ENCODE measurements around the gene SYT13.

SYT13 gene

DNA sequence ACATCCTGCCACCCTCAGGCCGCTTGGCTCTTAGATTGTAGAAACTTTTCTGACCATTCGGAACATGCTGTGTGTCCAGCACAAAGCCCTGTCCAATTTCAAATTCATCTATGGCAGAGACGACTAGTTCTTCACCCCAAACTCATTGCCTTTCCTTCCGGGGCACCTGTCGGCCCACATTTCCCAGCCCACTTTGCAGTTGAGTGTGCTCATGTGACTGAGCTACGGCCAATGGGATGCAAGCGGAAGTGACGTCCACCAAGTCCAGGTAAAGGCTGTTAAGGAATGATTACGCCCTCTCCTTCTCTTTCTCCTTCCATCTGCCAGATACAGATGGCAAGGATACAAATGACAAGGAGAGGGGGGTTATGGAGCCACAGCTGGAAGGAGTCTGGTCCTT, 32.5 kb downstream of the SYT13 start:
- no peak for ATAC-seq
- TF ChIP-seq CSDC2 (CRISPR knock-in tag; IDR thresholded peaks at IDR 0.05) (no peak), ISL1 (CRISPR knock-in tag; IDR thresholded peaks at IDR 0.05) (no peak), TOX (CRISPR knock-in tag; IDR thresholded peaks at IDR 0.05; ENCODE audit: borderline replicate concordance) (no peak), ESRRG (CRISPR knock-in tag; IDR thresholded peaks at IDR 0.05) (no peak), OSR1 (CRISPR knock-in tag; IDR thresholded peaks at IDR 0.05) (no peak), BACH2 (CRISPR knock-in tag; IDR thresholded peaks at IDR 0.05; ENCODE audit: borderline replicate concordance) (no peak), SNAI2 (CRISPR knock-in tag; IDR thresholded peaks at IDR 0.05) (no peak), ZNF565 (CRISPR knock-in tag; conservative IDR thresholded peaks at IDR 0.05; ENCODE audit: low read depth) (no peak), ZNF8 (CRISPR knock-in tag; IDR thresholded peaks at IDR 0.05) (no peak), ZFP30 (CRISPR knock-in tag; IDR thresholded peaks at IDR 0.05) (no peak), RARB (CRISPR knock-in tag; IDR thresholded peaks at IDR 0.05) (no peak), ZC3H10 (CRISPR knock-in tag; IDR thresholded peaks at IDR 0.05) (no peak)
- TF ChIP-seq, protein P1, sequence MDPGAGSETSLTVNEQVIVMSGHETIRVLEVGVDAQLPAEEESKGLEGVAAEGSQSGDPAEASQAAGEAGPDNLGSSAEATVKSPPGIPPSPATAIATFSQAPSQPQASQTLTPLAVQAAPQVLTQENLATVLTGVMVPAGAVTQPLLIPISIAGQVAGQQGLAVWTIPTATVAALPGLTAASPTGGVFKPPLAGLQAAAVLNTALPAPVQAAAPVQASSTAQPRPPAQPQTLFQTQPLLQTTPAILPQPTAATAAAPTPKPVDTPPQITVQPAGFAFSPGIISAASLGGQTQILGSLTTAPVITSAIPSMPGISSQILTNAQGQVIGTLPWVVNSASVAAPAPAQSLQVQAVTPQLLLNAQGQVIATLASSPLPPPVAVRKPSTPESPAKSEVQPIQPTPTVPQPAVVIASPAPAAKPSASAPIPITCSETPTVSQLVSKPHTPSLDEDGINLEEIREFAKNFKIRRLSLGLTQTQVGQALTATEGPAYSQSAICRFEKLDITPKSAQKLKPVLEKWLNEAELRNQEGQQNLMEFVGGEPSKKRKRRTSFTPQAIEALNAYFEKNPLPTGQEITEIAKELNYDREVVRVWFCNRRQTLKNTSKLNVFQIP (CRISPR knock-in tag; IDR thresholded peaks at IDR 0.05; ENCODE audit: borderline replicate concordance, low read depth): no peak
- TF ChIP-seq, protein P2, sequence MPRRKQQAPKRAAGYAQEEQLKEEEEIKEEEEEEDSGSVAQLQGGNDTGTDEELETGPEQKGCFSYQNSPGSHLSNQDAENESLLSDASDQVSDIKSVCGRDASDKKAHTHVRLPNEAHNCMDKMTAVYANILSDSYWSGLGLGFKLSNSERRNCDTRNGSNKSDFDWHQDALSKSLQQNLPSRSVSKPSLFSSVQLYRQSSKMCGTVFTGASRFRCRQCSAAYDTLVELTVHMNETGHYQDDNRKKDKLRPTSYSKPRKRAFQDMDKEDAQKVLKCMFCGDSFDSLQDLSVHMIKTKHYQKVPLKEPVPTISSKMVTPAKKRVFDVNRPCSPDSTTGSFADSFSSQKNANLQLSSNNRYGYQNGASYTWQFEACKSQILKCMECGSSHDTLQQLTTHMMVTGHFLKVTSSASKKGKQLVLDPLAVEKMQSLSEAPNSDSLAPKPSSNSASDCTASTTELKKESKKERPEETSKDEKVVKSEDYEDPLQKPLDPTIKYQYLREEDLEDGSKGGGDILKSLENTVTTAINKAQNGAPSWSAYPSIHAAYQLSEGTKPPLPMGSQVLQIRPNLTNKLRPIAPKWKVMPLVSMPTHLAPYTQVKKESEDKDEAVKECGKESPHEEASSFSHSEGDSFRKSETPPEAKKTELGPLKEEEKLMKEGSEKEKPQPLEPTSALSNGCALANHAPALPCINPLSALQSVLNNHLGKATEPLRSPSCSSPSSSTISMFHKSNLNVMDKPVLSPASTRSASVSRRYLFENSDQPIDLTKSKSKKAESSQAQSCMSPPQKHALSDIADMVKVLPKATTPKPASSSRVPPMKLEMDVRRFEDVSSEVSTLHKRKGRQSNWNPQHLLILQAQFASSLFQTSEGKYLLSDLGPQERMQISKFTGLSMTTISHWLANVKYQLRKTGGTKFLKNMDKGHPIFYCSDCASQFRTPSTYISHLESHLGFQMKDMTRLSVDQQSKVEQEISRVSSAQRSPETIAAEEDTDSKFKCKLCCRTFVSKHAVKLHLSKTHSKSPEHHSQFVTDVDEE (CRISPR knock-in tag; IDR thresholded peaks at IDR 0.05): no peak
- TF ChIP-seq, protein P3, sequence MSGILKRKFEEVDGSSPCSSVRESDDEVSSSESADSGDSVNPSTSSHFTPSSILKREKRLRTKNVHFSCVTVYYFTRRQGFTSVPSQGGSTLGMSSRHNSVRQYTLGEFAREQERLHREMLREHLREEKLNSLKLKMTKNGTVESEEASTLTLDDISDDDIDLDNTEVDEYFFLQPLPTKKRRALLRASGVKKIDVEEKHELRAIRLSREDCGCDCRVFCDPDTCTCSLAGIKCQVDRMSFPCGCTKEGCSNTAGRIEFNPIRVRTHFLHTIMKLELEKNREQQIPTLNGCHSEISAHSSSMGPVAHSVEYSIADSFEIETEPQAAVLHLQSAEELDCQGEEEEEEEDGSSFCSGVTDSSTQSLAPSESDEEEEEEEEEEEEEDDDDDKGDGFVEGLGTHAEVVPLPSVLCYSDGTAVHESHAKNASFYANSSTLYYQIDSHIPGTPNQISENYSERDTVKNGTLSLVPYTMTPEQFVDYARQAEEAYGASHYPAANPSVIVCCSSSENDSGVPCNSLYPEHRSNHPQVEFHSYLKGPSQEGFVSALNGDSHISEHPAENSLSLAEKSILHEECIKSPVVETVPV (CRISPR knock-in tag; IDR thresholded peaks at IDR 0.05): no peak
- TF ChIP-seq, protein P4, sequence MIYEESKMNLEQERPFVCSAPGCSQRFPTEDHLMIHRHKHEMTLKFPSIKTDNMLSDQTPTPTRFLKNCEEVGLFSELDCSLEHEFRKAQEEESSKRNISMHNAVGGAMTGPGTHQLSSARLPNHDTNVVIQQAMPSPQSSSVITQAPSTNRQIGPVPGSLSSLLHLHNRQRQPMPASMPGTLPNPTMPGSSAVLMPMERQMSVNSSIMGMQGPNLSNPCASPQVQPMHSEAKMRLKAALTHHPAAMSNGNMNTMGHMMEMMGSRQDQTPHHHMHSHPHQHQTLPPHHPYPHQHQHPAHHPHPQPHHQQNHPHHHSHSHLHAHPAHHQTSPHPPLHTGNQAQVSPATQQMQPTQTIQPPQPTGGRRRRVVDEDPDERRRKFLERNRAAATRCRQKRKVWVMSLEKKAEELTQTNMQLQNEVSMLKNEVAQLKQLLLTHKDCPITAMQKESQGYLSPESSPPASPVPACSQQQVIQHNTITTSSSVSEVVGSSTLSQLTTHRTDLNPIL (CRISPR knock-in tag; IDR thresholded peaks at IDR 0.05; ENCODE audit: low read depth): no peak

DNA sequence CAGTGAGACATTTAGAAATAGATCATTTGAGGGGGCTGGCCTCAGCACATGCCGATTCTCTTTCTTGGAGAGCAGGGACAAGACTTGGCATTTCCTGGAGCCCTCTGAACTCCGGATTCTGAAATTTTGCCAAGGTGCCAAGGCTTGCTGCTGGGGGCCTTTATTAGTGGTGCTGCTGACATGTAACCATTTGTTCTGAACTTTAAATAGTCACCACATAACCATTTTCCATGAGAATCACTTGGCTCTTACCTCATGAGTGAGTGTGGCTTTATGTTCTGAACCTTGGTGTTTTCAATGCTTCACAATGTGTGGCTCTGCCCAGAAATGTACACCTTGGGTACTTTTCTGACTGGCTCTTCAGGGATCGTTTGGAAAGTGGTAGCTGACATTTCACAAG, 33.3 kb downstream of the SYT13 start:
- ATAC-seq: no peak
- no peak for TF ChIP-seq ZNF8 (CRISPR knock-in tag; IDR thresholded peaks at IDR 0.05)
- no peak for TF ChIP-seq ZFP3 (CRISPR knock-in tag; IDR thresholded peaks at IDR 0.05)
- TF ChIP-seq ARNTL (CRISPR knock-in tag; IDR thresholded peaks at IDR 0.05; ENCODE audit: borderline replicate concordance, low read depth): no peak
- no peak for TF ChIP-seq PPARA (CRISPR knock-in tag; IDR thresholded peaks at IDR 0.05; ENCODE audit: borderline replicate concordance)
- TF ChIP-seq, protein P2 (CRISPR knock-in tag; IDR thresholded peaks at IDR 0.05): no peak
- no peak for TF ChIP-seq ZNF70 (CRISPR knock-in tag; IDR thresholded peaks at IDR 0.05)
- TF ChIP-seq, protein P3 (CRISPR knock-in tag; IDR thresholded peaks at IDR 0.05): no peak
- no peak for TF ChIP-seq SNAI2 (CRISPR knock-in tag; IDR thresholded peaks at IDR 0.05)
- TF ChIP-seq, protein P4 (CRISPR knock-in tag; IDR thresholded peaks at IDR 0.05; ENCODE audit: low read depth): no peak
- no peak for TF ChIP-seq ZFP30 (CRISPR knock-in tag; IDR thresholded peaks at IDR 0.05)
- no peak for TF ChIP-seq GLIS3 (CRISPR knock-in tag; IDR thresholded peaks at IDR 0.05)
- no peak for TF ChIP-seq TCF4 (CRISPR knock-in tag; IDR thresholded peaks at IDR 0.05; ENCODE audit: borderline replicate concordance)
- TF ChIP-seq OSR1 (CRISPR knock-in tag; IDR thresholded peaks at IDR 0.05): no peak
- no peak for TF ChIP-seq TOX (CRISPR knock-in tag; IDR thresholded peaks at IDR 0.05; ENCODE audit: borderline replicate concordance)
- no peak for TF ChIP-seq RARB (CRISPR knock-in tag; IDR thresholded peaks at IDR 0.05)
- TF ChIP-seq ESRRG (CRISPR knock-in tag; IDR thresholded peaks at IDR 0.05): no peak
- no peak for TF ChIP-seq BACH2 (CRISPR knock-in tag; IDR thresholded peaks at IDR 0.05; ENCODE audit: borderline replicate concordance)
- no peak for TF ChIP-seq ISL1 (CRISPR knock-in tag; IDR thresholded peaks at IDR 0.05)

Measured in SK-N-SH treated with all-trans-retinoic acid at 6 μM for 48 hours (cell line).